HG03439 (cell line): ENCODE data around the gene NUAK2.

ENCODE experiments used
- ATAC-seq: cut with Tn5 transposase; IDR thresholded peaks from one replicate; pipeline ENCODE4 v1.9.1; 2021; ENCODE audit warnings: mild to moderate bottlenecking, moderate library complexity; ENCODE audit not compliant: unreplicated experiment

Gene NUAK2

DNA sequence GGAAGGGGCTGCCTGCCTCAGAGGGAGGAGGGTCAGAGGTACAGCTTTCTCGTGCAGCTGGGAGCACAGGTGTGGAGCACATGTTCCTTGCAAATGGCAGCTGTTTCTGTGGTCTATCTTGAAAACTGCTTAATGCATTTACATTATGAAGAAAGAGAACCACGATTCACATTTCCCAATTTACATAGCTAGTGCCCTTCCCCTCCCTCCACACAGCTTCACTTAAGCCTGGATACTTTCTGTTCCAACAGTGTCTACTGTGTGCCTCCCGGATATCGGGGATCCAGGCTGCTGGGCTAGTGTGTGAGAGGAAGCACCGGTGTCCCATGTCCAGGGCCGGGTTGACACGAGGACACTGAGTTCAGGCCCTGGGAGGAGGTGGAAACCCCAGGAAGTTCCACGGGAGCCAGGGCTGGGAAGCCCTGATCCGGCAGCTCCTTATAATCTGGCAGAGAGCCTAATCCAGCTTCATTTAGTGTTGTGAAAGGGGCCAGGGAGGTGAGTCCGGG is 62.2 kb downstream of the NUAK2 start:
- no peak for ATAC-seq

DNA sequence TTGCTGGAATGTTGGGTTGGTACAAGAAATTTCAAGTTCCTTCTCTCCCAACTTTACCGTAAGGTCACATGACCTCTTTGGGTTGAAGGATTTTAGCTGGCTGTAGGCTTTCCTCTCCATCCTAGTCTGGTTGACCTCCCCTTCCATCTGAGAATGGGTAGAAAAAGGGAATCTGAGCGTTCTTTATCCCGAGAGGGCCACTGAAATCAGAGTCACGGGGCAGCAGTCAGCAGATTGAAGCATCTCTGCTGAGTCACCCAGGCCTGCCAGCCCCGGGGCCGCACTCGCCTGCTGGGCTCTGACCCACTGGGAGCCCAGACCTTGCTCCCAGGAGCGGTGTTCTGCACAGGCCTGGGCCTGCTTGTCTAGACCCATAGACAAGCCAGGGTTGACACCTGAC is 62.8 kb downstream of the NUAK2 start:
- ATAC-seq = no peak

GRCh38 chr1:205258261-205258691 is 63.3 kb downstream of the NUAK2 start:
- no peak for ATAC-seq

- no peak for ATAC-seq
These were observed 63.8 kb downstream of the NUAK2 start for GRCh38 chr1:205257735-205258134.

- no peak for ATAC-seq
These were observed 64.5 kb downstream of the NUAK2 start for GRCh38 chr1:205256951-205257625.

DNA sequence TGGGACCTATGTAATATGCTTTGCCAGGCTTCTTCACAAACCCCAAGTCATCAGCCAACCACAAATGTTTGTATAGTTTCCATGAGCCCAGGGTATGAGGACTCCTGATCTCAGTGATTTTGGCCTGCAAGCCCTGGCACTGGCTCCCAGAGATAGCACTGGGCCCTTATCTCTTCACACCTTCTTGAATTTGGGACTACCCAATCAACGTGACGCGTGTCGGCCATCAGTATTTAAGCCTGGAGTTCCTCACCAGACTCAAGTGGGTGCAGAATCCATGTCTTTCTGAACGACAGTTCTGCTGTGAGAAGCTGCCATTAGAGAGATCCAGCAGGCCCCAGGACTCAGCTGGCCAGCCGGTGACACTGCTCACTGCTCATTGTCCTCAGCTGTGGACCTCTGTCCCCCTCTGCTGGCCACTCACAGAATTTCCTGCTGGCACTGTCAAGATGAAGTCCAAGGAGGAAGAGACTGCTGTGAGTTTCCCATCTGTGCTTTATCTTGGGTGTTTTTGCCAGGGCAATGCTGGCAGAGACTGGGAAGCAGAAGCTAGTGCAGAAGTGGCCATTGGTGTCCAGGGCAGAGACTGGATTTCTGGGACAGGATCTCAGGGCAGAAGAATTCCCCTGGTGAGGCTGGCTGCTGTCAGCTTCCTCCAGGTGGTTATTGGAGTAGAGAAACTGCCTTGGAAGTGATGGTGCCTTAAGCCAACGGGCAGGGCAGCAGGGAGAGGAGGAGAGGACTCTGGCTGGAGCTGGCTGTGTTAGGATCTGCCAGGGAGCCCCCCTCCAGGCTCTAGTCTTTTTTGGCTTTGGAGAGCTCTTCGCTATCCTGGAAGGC is 65.4 kb downstream of the NUAK2 start:
- peak; percentile 70 for ATAC-seq
